ENCODE results near the gene BANP.
"Not testable (repeated sequence)": the region's sequence is repeated elsewhere in the genome, so short reads cannot be mapped to it uniquely, and the experiment has no call there.

GRCh38 chr16:87936016-87936374 is 15.2 kb upstream of the BANP start:
- not testable (repeated sequence) for TF ChIP-seq EZH2 (IDR thresholded peaks at IDR 0.05; ENCODE audit: borderline replicate concordance); CTCF (IDR thresholded peaks at IDR 0.05; ENCODE audit: poor library complexity); EZH2phosphoT487 (IDR thresholded peaks at IDR 0.05; ENCODE audit: low read depth, severe bottlenecking, unreplicated experiment)
